GM18861 (cell line): ENCODE results near the gene SLC35F6.

Source experiments
- ATAC-seq: cut with Tn5 transposase; IDR thresholded peaks from one replicate; pipeline ENCODE4 v1.9.1; 2021; ENCODE audit not compliant: unreplicated experiment

Gene SLC35F6

GRCh38 chr2:26764078-26764887, at the start of gene SLC35F6:
TSS of gene SLC35F6 (plus strand) at chr2:26764284. CDS start at chr2:26764350, 66 bp downstream.
- ATAC-seq: peak; percentile 56

- no peak for ATAC-seq
These were observed 48.4 kb upstream of the SLC35F6 start for GRCh38 chr2:26715528-26716270.

- no peak for ATAC-seq
These were observed 47.7 kb upstream of the SLC35F6 start for GRCh38 chr2:26716340-26716739.

GRCh38 chr2:26716769-26717168, 47.3 kb upstream of the SLC35F6 start:
- no peak for ATAC-seq

- ATAC-seq: no peak
These were observed 46.7 kb upstream of the SLC35F6 start for GRCh38 chr2:26717362-26717761.

GRCh38 chr2:26718949-26719686, 45.0 kb upstream of the SLC35F6 start:
- ATAC-seq: no peak

- no peak for ATAC-seq
These were observed 43.6 kb upstream of the SLC35F6 start for GRCh38 chr2:26720322-26721114.

- no peak for ATAC-seq
These were observed 42.7 kb upstream of the SLC35F6 start for GRCh38 chr2:26721115-26722032.

- ATAC-seq: no peak
These were observed 41.8 kb upstream of the SLC35F6 start for GRCh38 chr2:26722328-26722727.

GRCh38 chr2:26722911-26723310, 41.2 kb upstream of the SLC35F6 start:
- ATAC-seq: no peak

GRCh38 chr2:26723475-26723874, 40.6 kb upstream of the SLC35F6 start:
- ATAC-seq: no peak

GRCh38 chr2:26723991-26724750, 39.9 kb upstream of the SLC35F6 start:
- no peak for ATAC-seq

- no peak for ATAC-seq
These were observed 39.1 kb upstream of the SLC35F6 start for GRCh38 chr2:26724784-26725520.

GRCh38 chr2:26725521-26725820, 38.6 kb upstream of the SLC35F6 start:
- ATAC-seq: no peak

GRCh38 chr2:26726228-26726627, 37.9 kb upstream of the SLC35F6 start:
- no peak for ATAC-seq

GRCh38 chr2:26727641-26728561, 36.2 kb upstream of the SLC35F6 start:
- no peak for ATAC-seq

GRCh38 chr2:26729311-26729710, 34.8 kb upstream of the SLC35F6 start:
- no peak for ATAC-seq
